ENCODE results near the gene PRDM11.

The PRDM11 gene

DNA sequence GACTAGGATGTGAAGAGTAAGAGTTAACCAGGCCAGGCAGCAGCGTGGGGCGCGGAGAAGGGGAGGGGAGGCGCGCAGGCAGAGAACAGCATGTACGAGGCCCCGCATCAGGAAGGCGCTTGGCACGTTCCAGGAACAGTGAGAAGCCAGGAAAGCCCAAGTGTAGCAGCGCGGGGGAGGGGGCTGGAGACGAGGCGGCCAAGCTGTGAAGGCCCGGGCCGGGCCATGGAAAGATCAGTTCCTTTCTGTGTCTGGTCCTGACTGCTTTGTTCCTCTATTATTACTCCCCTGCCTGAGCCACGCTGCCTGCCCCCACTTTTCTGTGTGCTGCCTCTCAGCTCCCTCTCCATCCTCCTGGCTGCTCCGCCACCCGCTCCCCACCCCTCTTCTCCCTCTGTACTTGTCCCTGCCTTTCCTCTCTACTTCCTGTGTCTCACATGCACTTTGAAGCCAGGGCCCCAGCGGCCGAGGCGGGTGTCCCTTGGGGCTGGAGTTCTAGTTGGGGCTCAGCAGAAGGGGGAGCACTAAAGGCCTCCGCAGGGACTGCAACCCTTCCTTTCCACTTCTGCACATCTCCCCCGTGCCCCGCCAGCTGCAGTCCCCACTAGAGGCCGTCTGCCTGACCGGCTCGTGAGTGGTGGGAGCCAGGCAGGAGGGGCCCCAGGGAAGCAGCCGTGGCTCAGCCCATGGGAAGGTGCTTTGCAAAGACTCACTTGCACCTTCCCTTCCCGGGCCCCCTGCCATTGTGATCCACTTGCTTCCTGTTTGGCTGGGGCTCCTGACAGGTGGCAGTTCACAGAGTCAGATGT, 63.7 kb downstream of the PRDM11 start:
- Histone ChIP-seq H3K27ac (peak overlapping the region; percentile 79 to 89), H3K4me3 (peak overlapping the region; percentile 61)
- peak; percentile 91 for DNase-seq (ENCODE audit: low spot score)
- TF ChIP-seq, protein P1, sequence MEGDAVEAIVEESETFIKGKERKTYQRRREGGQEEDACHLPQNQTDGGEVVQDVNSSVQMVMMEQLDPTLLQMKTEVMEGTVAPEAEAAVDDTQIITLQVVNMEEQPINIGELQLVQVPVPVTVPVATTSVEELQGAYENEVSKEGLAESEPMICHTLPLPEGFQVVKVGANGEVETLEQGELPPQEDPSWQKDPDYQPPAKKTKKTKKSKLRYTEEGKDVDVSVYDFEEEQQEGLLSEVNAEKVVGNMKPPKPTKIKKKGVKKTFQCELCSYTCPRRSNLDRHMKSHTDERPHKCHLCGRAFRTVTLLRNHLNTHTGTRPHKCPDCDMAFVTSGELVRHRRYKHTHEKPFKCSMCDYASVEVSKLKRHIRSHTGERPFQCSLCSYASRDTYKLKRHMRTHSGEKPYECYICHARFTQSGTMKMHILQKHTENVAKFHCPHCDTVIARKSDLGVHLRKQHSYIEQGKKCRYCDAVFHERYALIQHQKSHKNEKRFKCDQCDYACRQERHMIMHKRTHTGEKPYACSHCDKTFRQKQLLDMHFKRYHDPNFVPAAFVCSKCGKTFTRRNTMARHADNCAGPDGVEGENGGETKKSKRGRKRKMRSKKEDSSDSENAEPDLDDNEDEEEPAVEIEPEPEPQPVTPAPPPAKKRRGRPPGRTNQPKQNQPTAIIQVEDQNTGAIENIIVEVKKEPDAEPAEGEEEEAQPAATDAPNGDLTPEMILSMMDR (IDR thresholded peaks at IDR 0.05), result no peak

DNA sequence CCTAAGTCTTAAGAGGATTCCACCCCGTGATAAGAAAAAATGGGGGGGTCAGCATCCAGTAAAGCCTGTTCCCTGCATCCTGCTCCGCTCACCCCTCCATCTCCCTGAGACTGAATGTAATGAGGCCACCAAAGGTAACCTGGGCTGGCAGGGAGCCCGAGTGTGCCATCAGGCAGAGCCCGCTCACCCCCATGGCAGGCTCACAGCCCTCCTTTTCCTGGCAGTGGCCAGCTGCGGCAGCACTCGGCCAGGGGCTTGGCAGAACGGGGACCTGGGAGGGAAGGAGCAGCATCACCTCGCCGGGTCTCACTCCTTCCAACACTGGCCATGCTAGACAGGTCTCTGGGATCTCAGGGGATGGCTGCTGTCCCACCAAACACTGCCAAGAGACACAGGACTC, 64.4 kb downstream of the PRDM11 start:
- no peak overlapping the region for H3K4me3 ChIP-seq
- DNase-seq (ENCODE audit: low spot score), result no peak
- H3K27ac ChIP-seq, result peak overlapping the region; percentile 79 to 89
- TF ChIP-seq, protein P1 (IDR thresholded peaks at IDR 0.05), result no peak

DNA sequence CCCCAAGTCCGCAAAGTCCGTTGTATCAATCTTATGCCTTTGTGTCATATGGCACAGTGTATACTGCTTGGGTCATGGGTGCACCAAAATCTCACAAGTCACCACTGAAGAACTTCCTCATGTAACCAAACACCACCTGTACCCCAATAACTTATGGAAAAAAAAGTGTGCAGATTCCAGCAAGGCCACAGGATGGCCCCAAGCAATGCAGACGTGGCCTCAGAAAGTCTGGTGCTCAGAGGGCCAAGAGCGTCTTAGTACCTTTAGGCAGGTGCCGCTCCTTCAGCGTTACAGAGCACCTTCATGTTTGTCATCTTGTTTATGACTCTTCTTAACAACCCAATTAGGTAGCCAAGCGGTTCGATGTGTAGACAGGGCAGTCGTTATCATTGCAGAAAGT, 65.3 kb downstream of the PRDM11 start:
- no peak overlapping the region for H3K27ac ChIP-seq
- no peak for DNase-seq (ENCODE audit: low spot score)

DNA sequence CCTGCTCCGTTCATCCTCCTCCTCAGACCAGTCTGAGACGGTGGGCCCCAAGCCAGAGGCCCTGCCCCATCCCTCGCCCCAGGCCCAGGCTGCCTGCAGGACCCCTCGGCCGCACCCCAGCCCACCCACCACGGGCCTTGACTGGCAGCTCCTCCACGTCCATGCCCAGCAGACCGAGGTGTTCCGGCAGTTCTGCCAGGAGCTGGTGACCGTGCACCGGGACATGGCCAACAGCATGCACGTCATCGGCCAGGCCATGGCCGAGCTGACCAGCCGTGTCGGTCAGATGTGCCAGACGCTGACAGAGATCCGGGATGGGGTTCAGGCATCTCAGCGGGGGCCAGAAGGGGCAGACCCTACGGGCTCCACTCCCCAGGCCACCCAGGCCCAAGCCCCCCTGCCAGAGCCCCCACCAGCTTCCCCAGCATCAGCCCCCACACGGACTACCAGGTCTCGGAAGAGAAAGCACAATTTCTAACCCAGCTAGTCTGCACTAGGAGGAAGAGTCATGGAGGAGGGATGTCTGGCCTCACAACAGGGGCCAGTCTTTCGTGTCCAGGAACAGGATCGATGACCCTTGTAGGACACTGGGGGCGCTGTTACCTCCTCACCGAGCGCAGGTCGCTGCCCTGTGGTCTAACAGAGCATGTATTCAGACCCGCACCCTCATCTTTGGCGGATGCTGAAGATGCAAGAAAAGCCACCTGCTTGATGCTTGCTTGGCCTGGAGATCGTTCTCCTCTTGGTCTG, 66.3 kb downstream of the PRDM11 start:
- no peak overlapping the region for H3K27ac ChIP-seq
- TF ChIP-seq, protein P1 (IDR thresholded peaks at IDR 0.05), result no peak
- H3K4me3 ChIP-seq, result no peak overlapping the region
- DNase-seq (ENCODE audit: low spot score), result no peak

More for the DNA sequence above, 65.3 kb downstream of the PRDM11 start:
- H3K4me3 ChIP-seq, result no peak overlapping the region
- TF ChIP-seq, protein P1 (IDR thresholded peaks at IDR 0.05), result no peak

DNA sequence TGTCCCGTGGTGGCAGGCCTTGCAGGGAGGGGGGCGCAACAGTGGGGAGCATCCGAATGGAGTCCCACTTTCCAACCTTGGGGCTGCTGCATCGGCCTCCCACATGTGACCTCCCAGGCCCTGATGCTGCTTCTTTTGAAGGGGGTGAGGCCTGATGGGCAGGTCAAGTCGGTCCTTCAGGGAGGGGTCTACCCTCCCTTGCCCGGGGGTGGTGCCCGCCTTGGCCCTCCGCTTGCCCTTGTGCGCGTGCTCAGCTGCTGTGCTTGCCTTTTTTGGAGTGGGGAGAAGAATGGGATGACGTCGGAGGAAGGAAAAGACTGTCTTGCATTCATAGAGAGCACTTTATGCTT, 66.9 kb downstream of the PRDM11 start:
- no peak overlapping the region for H3K4me3 ChIP-seq
- TF ChIP-seq, protein P1 (IDR thresholded peaks at IDR 0.05), result no peak
- DNase-seq (ENCODE audit: low spot score), result no peak
- no peak overlapping the region for H3K27ac ChIP-seq

DNA sequence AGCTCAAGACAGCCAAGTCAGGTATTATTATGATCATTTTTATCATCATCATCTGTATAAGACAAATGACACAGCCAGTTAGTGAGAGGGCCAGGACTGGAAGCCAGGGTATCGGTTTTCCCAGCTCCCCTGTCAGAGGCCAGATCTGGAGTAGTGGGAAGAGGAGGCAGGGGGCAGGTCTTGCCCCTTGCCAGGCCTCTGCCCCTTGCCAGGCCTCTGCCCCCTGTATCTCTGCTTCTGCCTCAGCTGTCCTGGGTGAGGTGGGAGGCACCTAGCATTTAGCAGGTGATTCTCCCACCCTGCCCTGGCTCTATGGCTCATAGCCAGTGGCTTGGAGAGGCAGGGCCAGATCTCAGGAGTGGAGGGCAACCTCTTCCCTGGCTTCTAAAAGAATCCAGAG, 67.3 kb downstream of the PRDM11 start:
- H3K4me3 ChIP-seq, result no peak overlapping the region
- TF ChIP-seq, protein P1 (IDR thresholded peaks at IDR 0.05), result no peak
- DNase-seq (ENCODE audit: low spot score), result no peak
- H3K27ac ChIP-seq, result no peak overlapping the region
